Peyer's patch (tissue), 4 donors: ENCODE results near the gene RYK.

ENCODE experiments used
- CTCF ChIP-seq, 6 experiments: fragments of 450-650 bp in 4 of 6; fragments of 200-600 bp in 2 of 6; sonication (generic) in 1 of 6; IDR thresholded peaks; one replicate each; pipeline ENCODE4 v1.5.1; 2017 to 2019; ENCODE audit warnings: antibody characterized with exemption in 6 of 6, mild to moderate bottlenecking in 3 of 6, moderate library complexity in 1 of 6
- POLR2A ChIP-seq, 2 donors: fragments of 450-650 bp; IDR thresholded peaks; one replicate each; pipeline ENCODE4 v1.5.1; 2017; ENCODE audit warnings: antibody characterized with exemption in 2 of 2, mild to moderate bottlenecking in 2 of 2, moderate library complexity in 2 of 2

- no peak for TF ChIP-seq POLR2A (IDR thresholded peaks at IDR 0.05)
- no peak for TF ChIP-seq CTCF (IDR thresholded peaks at IDR 0.05)
Observed at GRCh38 chr3:134228035-134228434, 22.6 kb downstream of the RYK start.
